Lung (tissue), 12 donors: ENCODE data around the gene MARK3. TPM values are rescaled to one million over a fixed set of nuclear protein-coding genes. Genes with fewer than 3 reads are reported as not detected.

ENCODE experiments used
- ATAC-seq: fragments of 200-7000 bp; cut with Tn5 transposase; one replicate; pipeline ENCODE4 v1.9.1; 2020; ENCODE audit warnings: moderate number of reproducible peaks; ENCODE audit not compliant: insufficient read depth, low FRiP score
- DNase-seq, 3 donors: peaks; one replicate each; pipeline ENCODE4 v3.0.0-alpha.2; 2013 to 2017
- H3K27ac ChIP-seq, 2 donors: one replicate each; pipeline ENCODE4 v1.5.1; 2013; ENCODE audit warnings: mild to moderate bottlenecking in 2 of 2, moderate library complexity in 2 of 2, control low read depth in 1 of 2, inconsistent platforms in 1 of 2, low read depth in 1 of 2, low read length in 1 of 2
- H3K27me3 ChIP-seq, 3 donors: one replicate each; pipeline ENCODE4 v1.5.1; 2013; ENCODE audit warnings: low read length in 2 of 3; ENCODE audit not compliant: control insufficient read depth in 3 of 3, insufficient read depth in 3 of 3
- H3K36me3 ChIP-seq, 4 donors: one replicate each; pipeline ENCODE4 v1.5.1; 2013; ENCODE audit warnings: low read length in 4 of 4, mild to moderate bottlenecking in 1 of 4, moderate library complexity in 1 of 4; ENCODE audit not compliant: control insufficient read depth in 4 of 4, insufficient read depth in 4 of 4
- H3K4me1 ChIP-seq, 5 donors: one replicate each; pipeline ENCODE4 v1.5.1; 2013; ENCODE audit warnings: low read length in 5 of 5, mild to moderate bottlenecking in 2 of 5, moderate library complexity in 1 of 5; ENCODE audit not compliant: control insufficient read depth in 5 of 5, insufficient read depth in 5 of 5
- H3K4me3 ChIP-seq: one replicate; pipeline ENCODE4 v1.5.1; 2013; ENCODE audit warnings: mild to moderate bottlenecking, control low read depth, moderate library complexity
- H3K9ac ChIP-seq, 2 donors: one replicate each; pipeline ENCODE4 v1.5.1; 2013; ENCODE audit warnings: low read length in 2 of 2, control low read depth in 1 of 2; ENCODE audit not compliant: insufficient read depth in 1 of 2
- H3K9me3 ChIP-seq, 4 donors: one replicate each; pipeline ENCODE4 v1.5.1; 2013; ENCODE audit warnings: low read length in 3 of 4, mild to moderate bottlenecking in 1 of 4, moderate library complexity in 1 of 4; ENCODE audit not compliant: control insufficient read depth in 4 of 4, insufficient read depth in 3 of 4
- CTCF ChIP-seq: IDR thresholded peaks from 2 replicates; pipeline ENCODE4 v1.5.1; 2012; ENCODE audit warnings: mild to moderate bottlenecking; ENCODE audit errors: control extremely low read depth, extremely low read depth
- WGBS, 2 donors: extraction: QIAGEN DNeasy Blood & Tissue Kit; methylation state at CpG; one replicate each; pipeline ENCODE4 v1.1.7; 2013; 5-methylcytosine and 5-hydroxymethylcytosine counted together
- polyA plus RNA-seq, 2 donors: library from polyadenylated mRNA; stranded (reverse); fragments of 200-250 nt; gene quantifications; one replicate each; pipeline ENCODE4 v1.2.1, GENCODE V29; 2013
- total RNA-seq, 2 donors: library from RNA; depleted of rRNA in 1 of 2; stranded (reverse); fragments of >200 nt in 1 of 2; gene quantifications; one replicate each; pipeline ENCODE4 v1.2.1, GENCODE V29; 2014 to 2021
- donor health status: control.
- donor health status: control.
- donor health status: Bipolar disorder and iron deficiency.
- donor health status: healthy.
- donor health status: DM: yes; HTN: yes; CAD: no.

Gene MARK3
- total and polyA plus RNA-seq, 4 donors = 56.2 to 177 (median 101) TPM

- peak overlapping the region; percentile 59 to 80 for H3K27ac ChIP-seq
- H3K9ac ChIP-seq = no peak overlapping the region
- DNase-seq (peak; percentile 79 to 90 (median 88)), ATAC-seq (peak; percentile 73)
- H3K9me3 ChIP-seq = no peaks in the 10 kb centered on the region
- no peaks in the 10 kb centered on the region for H3K27me3 ChIP-seq
- no peaks in the 10 kb centered on the region for H3K36me3 ChIP-seq
- 2% methylated on average over 49 to 66 of the region's 66 CpGs for WGBS, 2 donors
- peaks cover 0 to 49% (median 21%) of the 10 kb centered on the region in 5 donors for H3K4me1 ChIP-seq
- H3K4me3 ChIP-seq = peak overlapping the region; percentile 15
- TF ChIP-seq CTCF = peak; percentile 28
Observed at GRCh38 chr14:103520657-103521437, 135.6 kb downstream of the MARK3 start.

- H3K9ac ChIP-seq = no peak overlapping the region
Observed at GRCh38 chr14:103521438-103521950, 136.3 kb downstream of the MARK3 start.

GRCh38 chr14:103521951-103522563 lies 136.8 kb downstream of the MARK3 start:
- Histone ChIP-seq H3K9me3 (no peaks in the 10 kb centered on the region), H3K36me3 (no peaks in the 10 kb centered on the region), H3K27me3 (no peaks in the 10 kb centered on the region), H3K9ac (peak overlapping the region in 1 of 2 donors; percentile 46), H3K4me1 (peaks cover 0 to 53% (median 26%) of the 10 kb centered on the region in 5 donors), H3K27ac (peak overlapping the region; percentile 71 to 75), H3K4me3 (peak overlapping the region; percentile 46)
- ATAC-seq (no peak), DNase-seq (peak in 1 of 3 donors; percentile 59)
- WGBS, 2 donors = 1% methylated on average over 51 to 74 of the region's 74 CpGs
- TF ChIP-seq CTCF = no peak

More at GRCh38 chr14:103521438-103521950, 136.3 kb downstream of the MARK3 start:
- WGBS, 2 donors = 0 to 1% methylated on average over 61 to 77 of the region's 77 CpGs
- no peaks in the 10 kb centered on the region for H3K36me3 ChIP-seq
- no peaks in the 10 kb centered on the region for H3K9me3 ChIP-seq
- no peaks in the 10 kb centered on the region for H3K27me3 ChIP-seq
- DNase-seq (no peak), ATAC-seq (peak; percentile 22)
- H3K4me3 ChIP-seq = peak overlapping the region; percentile 46
- H3K27ac ChIP-seq = peak overlapping the region; percentile 59 to 80
- TF ChIP-seq CTCF = no peak
- peaks cover 0 to 53% (median 26%) of the 10 kb centered on the region in 5 donors for H3K4me1 ChIP-seq
